GM21528 (cell line): Measurements from ENCODE around the gene TINAGL1.
"Not testable (repeated sequence)": the region's sequence is repeated elsewhere in the genome, so short reads cannot be mapped to it uniquely, and the experiment has no call there.

ENCODE experiments used
- ATAC-seq: cut with Tn5 transposase; IDR thresholded peaks from one replicate; pipeline ENCODE4 v1.9.1; 2021; ENCODE audit warnings: mild to moderate bottlenecking, moderate library complexity; ENCODE audit not compliant: unreplicated experiment, low FRiP score

TINAGL1 gene

DNA sequence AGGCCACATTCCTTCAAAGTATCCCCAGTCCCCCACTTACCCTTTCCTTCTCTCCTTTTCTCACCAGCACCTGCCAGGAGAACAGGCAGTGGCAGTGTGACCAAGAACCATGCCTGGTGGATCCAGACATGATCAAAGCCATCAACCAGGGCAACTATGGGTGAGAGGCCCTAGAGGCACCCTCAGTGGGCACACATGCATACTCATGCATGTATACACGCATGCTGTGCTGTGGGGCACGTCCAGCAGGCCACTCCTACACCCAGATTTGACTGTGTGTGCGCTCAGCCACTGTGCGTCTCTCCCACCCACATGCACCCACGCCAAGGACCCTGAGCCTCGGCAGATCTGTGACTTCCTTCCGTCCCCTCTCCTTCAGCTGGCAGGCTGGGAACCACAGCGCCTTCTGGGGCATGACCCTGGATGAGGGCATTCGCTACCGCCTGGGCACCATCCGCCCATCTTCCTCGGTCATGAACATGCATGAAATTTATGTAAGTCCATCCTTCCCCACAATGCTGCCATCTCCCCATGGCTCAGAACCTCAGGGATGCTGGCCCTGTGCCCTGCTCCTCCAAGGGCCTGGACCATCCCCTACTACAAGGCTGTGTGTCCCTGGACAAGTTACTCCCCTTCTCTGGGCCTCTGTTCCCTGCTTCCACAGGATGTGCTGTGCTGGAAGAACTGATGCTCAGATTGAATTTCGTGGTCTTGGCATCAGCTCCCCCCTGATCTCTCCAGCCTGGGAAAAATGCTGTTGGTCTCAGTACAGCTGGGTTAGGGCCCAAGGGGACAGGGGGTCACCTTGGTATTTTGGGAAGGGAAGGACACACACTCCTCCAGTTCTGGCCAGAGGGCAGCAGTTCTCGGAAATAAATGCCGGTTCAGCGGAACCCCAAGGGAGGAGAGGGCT lies 7.0 kb downstream of the TINAGL1 start:
- ATAC-seq: no peak

DNA sequence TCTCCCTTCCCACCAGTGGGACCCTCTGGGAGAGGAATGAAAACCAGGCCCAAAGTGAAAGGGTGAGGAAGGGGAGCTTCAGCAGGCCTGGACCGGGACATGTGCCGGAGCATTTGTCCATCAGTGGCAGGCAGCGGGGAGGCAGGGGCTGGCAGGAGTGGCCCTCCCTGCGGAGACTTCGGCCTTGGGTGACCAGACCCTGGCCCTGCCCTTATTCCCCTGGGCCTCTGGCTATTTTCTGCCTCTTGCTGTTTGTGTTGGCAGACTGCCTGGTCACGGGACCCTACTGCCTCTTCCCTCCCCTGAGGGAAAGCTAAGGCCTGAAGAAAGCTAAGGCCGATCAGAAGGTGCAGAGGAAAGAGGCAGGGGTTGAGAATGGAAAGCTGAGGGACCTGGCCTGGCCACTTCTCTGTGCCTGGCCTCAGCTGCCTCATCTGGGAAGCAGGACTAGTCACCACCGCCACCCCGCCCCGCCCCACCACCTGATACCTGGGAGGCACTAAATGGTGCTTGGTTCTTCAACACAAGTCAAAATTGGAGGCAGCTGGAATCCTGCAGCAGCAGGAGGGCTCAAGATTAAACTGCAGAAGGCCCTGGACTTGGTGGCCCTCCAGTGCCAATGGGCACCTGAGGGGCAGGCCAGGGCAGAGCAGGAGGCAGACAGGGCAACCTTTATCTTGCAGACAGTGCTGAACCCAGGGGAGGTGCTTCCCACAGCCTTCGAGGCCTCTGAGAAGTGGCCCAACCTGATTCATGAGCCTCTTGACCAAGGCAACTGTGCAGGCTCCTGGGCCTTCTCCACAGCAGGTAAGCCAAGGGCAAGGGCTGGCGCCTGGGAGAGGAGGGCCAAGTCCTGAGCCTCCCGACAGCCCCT lies 7.9 kb downstream of the TINAGL1 start:
- ATAC-seq: no peak

DNA sequence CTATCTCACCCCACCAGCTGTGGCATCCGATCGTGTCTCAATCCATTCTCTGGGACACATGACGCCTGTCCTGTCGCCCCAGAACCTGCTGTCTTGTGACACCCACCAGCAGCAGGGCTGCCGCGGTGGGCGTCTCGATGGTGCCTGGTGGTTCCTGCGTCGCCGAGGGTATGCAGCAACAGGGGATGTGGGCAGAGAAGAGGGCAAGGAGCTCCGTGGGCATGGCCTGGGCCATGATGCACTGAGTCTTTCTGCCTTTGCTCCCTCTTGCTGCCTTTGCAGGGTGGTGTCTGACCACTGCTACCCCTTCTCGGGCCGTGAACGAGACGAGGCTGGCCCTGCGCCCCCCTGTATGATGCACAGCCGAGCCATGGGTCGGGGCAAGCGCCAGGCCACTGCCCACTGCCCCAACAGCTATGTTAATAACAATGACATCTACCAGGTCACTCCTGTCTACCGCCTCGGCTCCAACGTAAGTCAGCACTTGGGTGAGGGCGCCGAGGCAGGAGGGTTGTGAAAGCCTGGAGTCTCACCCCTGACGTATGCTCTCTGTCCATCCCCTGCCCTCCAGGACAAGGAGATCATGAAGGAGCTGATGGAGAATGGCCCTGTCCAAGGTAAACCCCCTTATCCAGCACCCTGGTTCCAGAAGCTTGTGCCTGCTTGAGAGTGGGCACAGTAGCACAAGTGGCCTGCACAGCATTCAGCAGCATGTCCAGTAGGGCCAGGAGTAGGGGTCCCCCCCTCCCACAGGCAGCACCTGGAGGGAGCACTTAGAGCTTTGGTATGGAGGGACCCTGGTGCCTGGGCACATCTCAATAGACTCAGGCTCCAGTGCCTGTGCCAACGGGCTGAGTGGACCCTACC lies 8.8 kb downstream of the TINAGL1 start:
- ATAC-seq: no peak

DNA sequence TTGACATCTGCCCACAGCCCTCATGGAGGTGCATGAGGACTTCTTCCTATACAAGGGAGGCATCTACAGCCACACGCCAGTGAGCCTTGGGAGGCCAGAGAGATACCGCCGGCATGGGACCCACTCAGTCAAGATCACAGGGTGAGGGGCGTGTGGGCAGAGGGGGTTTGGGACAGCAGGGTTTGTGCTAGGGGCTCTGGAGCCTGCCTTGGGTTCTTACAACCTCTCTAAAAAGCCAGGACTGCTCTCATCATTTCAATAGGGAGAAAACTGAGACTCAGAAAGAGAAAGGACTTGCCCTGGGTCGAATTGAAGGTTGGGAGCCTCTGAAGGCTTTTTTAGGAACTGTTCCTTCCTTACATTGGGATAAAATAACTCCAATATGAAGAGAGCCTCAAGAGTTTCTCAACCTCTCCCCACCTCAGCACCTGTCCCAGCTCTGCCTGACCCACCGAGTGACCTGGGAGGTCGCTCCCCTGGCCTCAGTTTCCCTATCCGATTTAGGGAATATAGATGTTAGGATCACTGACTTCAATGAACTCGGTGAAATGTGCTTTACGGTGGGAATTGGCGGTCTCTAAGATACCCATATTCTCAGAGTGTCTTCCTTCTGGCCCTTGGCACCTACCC lies 9.5 kb downstream of the TINAGL1 start:
- ATAC-seq: no peak

DNA sequence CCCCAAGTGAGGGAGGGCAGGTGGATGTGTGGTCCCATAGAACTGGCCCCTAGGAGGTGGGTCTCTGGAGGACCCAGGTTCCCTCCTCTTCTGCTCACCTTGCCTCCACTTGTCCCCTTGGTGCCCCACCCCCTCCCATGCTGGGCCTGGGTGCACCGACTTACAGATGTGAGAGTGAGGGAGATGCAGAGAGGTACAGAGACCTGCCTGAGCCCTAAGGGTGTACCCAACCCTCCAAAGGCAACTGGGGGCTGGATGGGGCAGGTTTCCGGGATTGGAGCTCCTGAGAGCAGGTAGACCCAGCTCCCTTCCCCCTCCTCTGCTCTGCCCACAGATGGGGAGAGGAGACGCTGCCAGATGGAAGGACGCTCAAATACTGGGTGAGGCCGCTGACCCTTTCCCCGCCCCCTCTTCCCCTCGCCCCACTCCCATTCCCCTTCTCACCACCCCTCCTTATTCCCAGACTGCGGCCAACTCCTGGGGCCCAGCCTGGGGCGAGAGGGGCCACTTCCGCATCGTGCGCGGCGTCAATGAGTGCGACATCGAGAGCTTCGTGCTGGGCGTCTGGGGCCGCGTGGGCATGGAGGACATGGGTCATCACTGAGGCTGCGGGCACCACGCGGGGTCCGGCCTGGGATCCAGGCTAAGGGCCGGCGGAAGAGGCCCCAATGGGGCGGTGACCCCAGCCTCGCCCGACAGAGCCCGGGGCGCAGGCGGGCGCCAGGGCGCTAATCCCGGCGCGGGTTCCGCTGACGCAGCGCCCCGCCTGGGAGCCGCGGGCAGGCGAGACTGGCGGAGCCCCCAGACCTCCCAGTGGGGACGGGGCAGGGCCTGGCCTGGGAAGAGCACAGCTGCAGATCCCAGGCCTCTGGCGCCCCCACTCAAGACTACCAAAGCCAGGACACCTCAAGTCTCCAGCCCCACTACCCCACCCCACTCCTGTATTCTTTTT lies 10.3 kb downstream of the TINAGL1 start:
- ATAC-seq: no peak

DNA sequence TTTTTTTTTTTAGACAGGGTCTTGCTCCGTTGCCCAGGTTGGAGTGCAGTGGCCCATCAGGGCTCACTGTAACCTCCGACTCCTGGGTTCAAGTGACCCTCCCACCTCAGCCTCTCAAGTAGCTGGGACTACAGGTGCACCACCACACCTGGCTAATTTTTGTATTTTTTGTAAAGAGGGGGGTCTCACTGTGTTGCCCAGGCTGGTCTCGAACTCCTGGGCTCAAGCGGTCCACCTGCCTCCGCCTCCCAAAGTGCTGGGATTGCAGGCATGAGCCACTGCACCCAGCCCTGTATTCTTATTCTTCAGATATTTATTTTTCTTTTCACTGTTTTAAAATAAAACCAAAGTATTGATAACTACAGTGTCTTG lies 11.0 kb downstream of the TINAGL1 start:
- ATAC-seq: not testable (repeated sequence)

DNA sequence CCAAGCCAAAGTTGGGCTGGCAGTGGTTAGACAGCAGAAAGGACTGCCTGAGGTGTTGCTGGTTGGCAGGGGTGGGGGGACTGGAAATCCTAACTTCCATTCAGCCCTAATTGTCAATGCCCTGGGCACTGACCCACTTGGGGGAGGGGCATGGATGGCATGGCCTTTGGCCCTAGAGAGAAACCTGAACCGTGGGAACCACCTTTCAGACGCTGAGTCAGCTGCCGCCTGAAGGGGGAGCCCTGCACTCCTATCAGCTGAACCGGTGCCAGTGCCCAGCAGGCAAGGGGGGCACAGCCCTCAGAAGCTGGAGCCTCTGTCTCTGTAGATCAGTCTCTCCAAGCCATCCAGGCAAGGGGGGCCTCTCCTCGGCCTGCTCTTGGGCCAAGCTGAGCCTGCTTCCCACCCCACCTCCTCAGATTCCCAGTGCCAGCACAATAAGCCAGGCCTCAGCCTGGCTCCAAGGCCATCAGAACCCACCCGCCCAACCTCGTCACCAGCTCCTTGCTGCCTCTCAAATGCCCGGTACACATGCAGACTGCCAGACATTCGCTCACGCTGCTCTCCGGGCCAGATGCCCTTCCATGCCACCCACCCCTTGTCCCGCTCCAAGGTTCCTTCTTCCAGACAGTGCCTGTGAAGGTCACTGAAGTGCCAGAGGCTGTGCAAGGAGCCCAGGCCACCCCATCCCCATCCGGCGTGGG lies 11.6 kb downstream of the TINAGL1 start:
- ATAC-seq: no peak

DNA sequence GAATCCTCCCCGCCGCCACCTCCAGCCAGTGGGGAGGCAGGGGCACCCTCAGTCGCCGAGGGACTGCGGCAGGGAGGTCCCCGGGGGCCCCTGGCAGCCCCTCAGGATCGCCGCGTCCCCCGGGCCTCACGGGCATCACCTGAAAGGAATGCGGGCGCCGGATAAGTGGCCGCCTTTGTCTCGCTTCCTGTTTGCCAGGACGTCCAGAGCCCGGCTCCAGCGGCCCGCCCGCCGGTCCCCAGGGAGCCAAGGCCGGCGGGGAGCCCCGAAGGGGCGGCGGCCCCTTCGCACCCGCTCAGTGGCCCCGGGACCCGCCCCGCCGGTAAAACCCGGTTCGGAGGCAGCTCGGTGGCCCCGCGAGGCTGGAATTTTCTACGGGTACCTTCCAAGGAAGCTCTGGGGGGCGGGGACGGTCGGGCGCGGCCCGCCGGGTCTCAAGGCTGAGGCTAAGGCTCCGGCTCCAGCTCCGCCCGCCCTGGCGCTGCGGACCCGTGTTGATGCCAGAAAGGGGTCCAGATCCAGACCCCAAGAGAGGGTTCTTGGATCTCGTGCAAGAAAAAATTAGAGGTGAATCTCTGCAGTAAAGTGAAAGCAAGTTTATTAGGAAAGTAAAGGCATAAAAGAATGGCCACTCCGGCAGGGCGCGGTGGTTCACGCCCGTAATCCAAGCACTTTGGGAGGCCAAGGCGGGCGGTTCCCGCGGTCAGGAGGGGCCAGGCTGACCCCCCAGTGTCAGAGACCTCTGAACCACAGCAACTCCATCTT lies 12.6 kb downstream of the TINAGL1 start:
- ATAC-seq: no peak

DNA sequence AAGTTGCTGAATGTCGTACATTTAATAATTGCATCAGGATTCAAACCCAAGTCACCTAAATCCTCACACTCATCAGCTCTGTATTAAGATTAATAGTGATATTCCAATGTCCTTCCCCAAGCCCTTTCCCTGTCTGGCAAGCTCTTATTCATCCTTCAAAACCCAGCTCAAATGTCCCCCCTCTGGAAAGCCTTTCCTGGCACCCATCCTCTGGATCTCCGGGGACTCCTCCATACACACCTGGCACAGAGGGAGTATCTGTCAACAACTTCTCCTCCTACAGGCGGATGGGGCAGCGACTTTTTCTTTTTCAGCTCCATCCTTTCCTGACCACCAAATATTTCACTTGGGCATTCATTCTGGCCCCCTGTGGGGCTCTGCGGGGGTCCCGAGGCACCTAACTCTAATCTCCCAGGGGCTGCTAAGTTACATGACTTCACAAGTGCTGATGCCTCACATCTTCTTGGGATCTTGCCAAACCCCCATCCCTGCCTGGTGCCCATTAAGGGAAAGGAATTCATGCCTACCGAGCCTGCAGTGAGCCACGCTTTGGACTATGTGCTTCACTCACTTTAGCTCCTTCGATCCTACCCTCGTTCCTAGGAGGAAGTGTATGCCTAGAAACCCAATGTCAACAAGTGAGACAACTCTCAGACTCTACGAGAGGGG lies 15.2 kb downstream of the TINAGL1 start:
- ATAC-seq: no peak

DNA sequence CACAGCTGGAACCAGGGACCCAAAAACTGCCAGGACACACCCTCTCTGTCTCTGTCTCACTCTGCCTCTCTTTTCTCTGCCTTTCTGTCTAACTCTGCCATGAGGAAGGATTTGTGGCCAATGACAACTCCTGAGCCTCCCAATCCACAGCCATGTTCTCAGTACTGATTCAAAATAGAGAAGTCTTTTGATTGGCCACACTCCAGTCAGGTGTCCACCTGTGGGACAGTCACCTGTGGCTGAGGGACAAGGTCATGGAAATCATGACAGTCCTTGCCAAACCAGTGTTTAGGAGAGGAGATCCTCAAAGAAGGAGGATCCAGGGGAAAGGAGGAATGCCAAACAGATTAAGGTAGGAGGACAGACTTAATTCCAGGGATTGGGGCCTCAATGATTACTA lies 15.8 kb downstream of the TINAGL1 start:
- ATAC-seq: no peak

DNA sequence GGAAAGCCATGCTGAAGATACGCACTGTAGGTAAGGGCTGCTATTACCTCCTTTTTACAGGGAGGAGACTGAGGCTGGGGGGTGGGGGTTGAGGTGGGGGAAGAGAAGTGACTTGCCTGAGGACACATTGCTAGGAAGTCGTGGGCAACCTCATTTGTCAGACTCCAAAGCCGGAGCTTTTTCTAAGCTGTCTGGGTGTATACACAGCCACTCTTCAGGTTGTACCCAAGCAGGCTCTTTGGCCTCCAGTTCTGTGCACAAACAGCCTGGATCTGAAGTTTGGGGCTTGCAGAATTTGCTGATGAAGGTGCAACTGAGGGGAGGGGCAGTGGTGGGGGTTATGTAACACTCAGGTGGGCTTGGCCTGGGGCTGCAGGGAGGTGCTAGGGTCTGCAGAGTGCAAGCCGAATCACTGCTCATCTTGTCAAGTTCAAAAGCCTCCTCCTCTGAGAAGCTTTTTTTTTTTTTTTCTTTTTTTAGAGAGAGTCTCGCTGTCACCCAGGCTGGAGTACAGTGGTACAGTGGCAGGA lies 16.9 kb downstream of the TINAGL1 start:
- ATAC-seq: no peak

DNA sequence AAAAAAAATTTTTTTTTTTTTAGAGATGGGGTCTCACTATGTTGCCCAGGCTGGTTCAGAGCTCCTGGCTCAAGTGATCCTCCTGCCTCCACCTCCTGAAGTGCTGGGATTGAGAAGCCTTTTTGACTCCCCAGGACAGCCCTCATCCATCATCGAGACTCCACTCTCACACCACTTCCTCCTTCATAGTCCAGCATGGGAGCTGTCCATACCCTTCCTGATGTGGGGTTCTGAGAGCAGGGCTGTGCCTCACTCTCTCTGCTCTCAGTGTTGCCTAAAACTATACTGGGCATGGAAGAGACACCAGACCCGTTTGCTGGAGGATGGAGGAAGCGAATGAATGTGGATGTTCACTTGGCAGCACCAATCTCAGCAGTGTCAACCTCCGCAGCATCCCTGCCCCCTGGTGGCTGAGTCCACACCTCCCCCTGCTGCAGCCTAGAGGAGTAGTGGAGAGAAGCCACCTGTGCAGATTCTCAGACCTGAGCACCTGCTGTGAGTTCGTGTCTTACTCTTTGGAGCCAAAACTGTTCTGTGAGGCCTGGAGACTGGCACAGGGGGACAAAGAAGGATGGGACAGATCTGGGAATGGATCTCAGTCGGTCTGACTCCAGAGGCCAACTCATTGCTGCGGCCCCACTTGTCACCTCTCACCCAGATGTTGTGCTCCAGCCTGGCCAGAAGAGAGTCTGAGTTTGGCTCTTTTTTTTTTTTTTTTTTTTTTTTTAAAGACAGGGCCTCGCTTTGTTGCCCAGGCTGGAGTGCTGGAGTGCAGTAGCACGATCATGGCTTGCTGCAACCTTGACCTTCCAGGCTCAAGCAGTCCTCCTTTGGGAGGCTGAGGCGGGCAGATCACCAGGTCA lies 17.7 kb downstream of the TINAGL1 start:
- no peak for ATAC-seq

DNA sequence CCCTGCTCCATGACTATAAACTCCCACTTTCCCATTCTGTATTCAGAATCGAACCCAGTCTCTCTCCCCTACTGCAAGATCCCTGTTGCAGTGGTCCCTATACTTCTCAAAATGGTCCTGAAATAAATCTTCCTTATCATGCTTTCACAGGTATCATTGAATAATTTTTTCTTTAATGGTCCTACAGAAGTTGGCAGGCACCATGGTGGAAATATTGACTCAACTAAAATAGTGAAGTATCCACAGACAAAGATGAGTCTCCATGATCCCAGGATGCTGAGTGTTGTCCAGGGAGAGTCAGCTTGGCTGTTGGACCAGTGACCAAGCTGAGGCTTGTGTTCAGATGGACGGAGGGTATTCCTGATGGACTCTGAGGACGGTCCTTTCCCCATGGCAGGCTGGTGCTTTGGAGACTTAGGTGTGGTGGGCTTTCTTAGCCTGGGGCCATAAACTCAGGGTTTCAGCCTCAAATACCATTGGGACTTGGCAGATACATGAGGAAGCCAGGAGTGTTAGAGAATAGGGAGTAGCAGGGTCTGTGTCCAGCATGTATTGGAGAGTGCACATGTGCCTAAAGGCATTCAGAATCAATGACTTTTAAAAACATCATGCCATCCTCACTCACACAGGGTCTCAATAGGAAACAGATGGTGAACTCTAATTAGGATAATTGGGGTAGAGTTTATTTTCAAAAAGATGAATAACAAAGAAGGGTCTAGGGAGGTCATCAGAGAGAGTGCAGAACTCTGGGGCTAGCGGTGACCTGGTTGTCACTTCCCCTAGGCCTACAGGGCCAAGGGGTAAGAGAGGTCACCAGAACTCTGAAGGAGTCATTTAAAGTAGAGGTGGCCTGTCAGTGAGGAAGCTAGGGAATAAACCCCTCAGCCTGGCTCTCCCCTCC lies 19.8 kb downstream of the TINAGL1 start:
- no peak for ATAC-seq

DNA sequence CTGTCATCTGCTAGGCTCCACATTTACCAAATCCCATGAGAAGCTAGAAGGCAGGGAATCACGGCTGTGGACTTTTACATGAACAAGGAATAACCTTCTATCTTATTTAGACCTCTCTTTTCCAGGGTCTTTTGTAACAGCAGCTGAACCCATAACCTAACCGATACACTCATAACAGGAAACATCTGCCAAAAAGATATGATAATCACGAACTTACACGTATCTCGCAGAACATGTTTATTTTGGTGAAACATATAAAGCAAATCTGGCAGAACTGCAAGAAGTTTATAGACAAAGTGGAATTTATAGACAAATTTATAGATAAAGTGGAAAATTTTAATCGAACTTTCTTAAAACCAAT lies 20.4 kb downstream of the TINAGL1 start:
- ATAC-seq: no peak

DNA sequence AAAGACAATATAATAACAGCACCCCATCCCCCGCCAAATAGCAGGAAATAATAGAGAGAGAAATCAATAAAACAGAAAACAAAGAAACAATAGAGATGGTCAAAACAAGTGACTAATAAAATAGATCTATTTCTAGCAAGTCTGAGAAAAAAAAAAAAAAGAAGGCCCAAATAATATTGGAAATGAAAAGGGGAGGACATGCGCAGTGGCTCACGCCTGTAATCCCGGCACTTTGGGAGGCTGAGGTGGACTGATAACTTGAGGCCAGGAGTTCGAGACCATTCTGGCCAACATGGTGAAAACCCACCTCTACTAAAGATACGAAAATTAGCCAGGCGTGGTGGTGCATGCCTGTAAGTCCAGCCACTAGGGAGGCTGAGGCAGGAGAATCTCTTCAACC lies 22.7 kb downstream of the TINAGL1 start:
- ATAC-seq: no peak
